Neural cell (in vitro differentiated cells): Measurements from ENCODE around the gene ZNF248.

Experiments
- EP300 ChIP-seq: fragments of 450-650 bp; conservative IDR thresholded peaks from 2 replicates; pipeline ENCODE4 v1.6.1; 2014; ENCODE audit warnings: antibody characterized with exemption, mild to moderate bottlenecking, moderate library complexity; ENCODE audit not compliant: poor library complexity, severe bottlenecking
- POLR2AphosphoS5 ChIP-seq: IDR thresholded peaks from 2 replicates; pipeline ENCODE4 v1.6.1; 2012
- RAD21 ChIP-seq: fragments of 450-650 bp; conservative IDR thresholded peaks from 2 replicates; pipeline ENCODE4 v1.6.1; 2014; ENCODE audit warnings: antibody characterized with exemption, mild to moderate bottlenecking, moderate library complexity
- SMC3 ChIP-seq: fragments of 450-650 bp; conservative IDR thresholded peaks from 2 replicates; pipeline ENCODE4 v1.6.1; 2014; ENCODE audit warnings: antibody characterized with exemption, mild to moderate bottlenecking, moderate library complexity; ENCODE audit not compliant: poor library complexity
- TAF1 ChIP-seq: IDR thresholded peaks from 2 replicates; pipeline ENCODE4 v1.6.1; 2012; ENCODE audit warnings: low read depth
- TF ChIP-seq, protein P1 (sequence below): fragments of 450-650 bp; IDR thresholded peaks from 2 replicates; pipeline ENCODE4 v1.5.1; 2014; ENCODE audit warnings: antibody characterized with exemption, mild to moderate bottlenecking, moderate library complexity; ENCODE audit not compliant: poor library complexity, severe bottlenecking
- TF ChIP-seq, protein P2 (sequence below): IDR thresholded peaks from 2 replicates; pipeline ENCODE4 v1.6.1; 2012; ENCODE audit warnings: borderline replicate concordance

- TF ChIP-seq, protein P1, sequence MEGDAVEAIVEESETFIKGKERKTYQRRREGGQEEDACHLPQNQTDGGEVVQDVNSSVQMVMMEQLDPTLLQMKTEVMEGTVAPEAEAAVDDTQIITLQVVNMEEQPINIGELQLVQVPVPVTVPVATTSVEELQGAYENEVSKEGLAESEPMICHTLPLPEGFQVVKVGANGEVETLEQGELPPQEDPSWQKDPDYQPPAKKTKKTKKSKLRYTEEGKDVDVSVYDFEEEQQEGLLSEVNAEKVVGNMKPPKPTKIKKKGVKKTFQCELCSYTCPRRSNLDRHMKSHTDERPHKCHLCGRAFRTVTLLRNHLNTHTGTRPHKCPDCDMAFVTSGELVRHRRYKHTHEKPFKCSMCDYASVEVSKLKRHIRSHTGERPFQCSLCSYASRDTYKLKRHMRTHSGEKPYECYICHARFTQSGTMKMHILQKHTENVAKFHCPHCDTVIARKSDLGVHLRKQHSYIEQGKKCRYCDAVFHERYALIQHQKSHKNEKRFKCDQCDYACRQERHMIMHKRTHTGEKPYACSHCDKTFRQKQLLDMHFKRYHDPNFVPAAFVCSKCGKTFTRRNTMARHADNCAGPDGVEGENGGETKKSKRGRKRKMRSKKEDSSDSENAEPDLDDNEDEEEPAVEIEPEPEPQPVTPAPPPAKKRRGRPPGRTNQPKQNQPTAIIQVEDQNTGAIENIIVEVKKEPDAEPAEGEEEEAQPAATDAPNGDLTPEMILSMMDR, result no peak
- TF ChIP-seq POLR2AphosphoS5, result no peak
- TF ChIP-seq EP300, result no peak
- TF ChIP-seq RAD21, result no peak
- no peak for TF ChIP-seq TAF1
- TF ChIP-seq, protein P2, sequence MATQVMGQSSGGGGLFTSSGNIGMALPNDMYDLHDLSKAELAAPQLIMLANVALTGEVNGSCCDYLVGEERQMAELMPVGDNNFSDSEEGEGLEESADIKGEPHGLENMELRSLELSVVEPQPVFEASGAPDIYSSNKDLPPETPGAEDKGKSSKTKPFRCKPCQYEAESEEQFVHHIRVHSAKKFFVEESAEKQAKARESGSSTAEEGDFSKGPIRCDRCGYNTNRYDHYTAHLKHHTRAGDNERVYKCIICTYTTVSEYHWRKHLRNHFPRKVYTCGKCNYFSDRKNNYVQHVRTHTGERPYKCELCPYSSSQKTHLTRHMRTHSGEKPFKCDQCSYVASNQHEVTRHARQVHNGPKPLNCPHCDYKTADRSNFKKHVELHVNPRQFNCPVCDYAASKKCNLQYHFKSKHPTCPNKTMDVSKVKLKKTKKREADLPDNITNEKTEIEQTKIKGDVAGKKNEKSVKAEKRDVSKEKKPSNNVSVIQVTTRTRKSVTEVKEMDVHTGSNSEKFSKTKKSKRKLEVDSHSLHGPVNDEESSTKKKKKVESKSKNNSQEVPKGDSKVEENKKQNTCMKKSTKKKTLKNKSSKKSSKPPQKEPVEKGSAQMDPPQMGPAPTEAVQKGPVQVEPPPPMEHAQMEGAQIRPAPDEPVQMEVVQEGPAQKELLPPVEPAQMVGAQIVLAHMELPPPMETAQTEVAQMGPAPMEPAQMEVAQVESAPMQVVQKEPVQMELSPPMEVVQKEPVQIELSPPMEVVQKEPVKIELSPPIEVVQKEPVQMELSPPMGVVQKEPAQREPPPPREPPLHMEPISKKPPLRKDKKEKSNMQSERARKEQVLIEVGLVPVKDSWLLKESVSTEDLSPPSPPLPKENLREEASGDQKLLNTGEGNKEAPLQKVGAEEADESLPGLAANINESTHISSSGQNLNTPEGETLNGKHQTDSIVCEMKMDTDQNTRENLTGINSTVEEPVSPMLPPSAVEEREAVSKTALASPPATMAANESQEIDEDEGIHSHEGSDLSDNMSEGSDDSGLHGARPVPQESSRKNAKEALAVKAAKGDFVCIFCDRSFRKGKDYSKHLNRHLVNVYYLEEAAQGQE, result no peak
- no peak for TF ChIP-seq SMC3
Measured at GRCh38 chr10:37813763-37814162, 43.6 kb downstream of the ZNF248 start.
